ENCODE results near the gene ACAP3.

Gene ACAP3

DNA sequence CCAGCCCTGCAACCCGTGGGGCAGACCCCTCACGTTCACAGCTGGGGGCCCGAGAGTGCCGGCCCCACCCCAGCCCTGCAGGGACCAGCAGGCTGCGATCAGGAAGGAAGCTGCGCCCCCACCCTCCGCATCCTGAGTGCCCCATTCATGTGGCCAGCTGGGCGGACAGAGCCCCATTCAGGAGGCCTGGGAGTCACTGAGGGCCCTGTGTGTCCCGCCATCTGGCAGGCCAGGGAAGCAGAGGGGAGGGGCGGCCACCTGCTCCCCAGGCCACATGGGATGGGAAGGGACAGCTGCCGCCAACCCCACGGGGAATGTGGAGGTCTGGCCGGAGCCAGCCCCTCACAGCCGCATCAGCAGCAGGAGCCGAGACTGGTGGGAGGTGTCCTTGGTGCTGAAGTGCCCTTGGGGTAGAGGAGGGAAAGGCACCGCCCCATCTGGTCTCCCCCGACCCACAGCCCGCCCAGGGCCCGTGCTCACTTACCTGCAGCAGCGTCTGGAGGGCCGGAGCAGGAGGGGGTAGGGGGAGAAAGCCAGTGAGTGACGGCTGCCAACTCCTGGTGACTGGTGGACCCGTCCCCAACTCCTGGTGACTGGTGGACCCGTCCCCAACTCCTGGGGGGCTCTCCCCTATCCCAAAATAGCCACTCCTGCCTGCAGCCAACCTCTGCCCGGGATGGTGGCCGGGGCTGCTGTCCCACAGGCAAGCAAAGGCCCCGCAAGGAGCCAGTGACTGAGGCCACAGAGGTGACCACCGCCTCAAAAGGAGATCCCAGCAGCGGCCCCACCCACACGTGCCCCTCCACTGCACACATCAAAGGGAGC is 8.7 kb downstream of the ACAP3 start:
- no peak for DNase-seq

DNA sequence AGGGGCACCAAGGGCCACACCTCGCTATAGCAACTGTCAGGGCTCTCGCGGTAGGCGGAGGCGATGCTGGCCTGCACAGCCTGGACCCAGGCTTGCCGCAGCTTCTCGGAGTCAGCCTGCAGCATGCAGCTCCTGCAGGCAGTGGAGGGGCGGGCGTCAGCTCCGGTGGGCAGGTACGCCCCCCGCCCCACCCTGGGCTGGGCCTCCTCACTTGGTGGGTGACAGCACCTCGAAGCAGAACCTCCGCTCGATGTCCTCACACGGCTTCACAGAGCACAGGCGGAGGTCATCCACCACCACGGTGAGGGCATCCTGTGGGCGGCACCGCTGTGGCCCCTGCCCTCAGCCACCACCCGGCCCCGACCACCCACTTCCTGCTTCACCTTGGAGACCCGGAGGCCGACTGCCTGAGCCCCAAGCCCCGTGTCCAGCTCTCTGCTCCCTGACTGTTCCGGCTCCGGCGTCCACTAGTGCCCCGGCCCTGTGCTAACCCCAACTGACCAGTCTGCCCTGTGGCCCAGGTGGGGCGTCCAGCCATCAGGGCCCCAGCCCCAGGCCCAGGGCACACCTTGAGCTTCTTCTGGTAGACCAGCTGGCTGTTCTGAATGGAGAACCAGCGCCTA is 9.8 kb downstream of the ACAP3 start:
- DNase-seq, result no peak

DNA sequence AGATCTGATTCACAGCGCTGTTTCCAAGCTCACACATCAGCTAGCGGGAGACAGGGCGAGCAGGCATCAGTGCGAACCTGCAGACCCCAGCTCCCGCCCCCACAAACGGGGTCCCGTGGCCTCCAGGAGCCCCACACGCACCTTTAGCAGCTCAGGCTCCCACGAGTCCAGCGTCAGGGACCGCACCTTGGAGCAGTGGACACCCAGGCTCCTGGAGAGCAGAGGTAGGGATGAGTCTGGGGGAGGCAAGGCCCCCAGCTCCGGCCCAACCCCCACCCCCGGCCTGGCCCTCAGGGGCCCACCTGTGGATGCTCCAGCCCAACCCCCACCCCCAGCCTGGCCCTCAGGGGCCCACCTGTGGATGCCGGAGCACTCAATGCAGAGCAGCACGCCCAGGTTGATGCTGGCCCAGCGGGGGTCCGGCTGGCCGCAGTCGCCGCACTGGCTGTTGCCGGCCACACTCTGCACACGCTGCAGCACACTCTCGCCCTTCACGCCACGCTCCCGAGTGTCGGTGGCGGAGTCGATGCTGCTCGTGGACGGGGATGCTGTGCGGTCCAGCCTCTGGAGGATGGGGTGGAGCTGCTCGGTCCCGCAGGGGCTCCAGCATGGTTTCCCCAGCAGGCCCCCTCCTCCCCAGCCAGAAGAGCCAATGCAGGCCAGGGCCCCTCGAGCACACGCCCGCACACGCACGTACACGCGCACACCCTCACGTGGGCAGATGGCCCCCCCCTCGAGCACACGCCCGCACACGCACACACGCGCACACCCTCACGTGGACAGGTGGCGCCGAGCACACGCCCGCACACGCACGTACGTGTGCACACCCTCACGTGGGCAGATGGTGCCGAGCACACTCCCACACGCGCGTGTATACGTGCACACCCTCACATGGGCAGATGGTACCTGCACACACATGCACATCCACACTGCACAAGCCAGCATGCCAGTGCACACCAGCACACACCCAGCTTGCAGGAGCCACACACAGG is 11.4 kb downstream of the ACAP3 start:
- DNase-seq, result no peak

DNA sequence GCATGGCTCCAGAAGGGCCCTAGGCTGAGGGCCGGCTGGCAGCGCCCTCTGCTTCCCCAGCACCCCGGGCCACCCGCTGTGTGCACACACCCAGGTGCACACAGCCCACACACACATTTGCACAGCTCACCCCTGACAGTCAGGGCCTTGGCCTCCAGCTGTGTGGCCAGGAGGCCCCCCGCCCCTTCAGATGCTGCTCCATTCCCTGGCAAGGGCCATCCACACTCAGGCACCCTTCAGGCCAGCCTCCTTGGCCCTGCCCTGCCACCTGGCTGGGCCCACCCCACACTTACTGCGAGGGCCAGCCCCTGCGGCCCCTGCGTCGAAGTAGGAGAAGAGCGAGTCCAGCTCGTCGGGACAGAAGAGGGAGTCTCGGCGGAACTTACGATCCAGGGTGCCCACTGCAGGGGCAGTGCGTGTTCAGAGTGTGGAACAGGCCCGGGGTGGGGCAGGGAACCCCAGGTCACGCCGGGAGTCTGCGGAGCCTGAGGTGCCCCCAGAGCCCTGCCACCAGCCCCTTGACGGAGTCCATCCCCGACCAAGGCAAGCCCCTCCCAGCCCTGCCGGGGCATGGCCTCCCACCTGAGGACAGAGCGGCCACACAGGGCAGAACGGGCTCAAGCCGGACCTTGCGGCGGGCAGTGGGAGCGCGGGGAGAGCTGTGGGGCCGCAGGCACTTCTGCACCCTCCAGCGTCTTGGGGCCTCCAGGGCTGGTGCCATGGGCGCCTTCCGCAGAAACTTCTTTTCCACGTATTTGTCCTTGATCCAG is 12.4 kb downstream of the ACAP3 start:
- DNase-seq, result no peak

DNA sequence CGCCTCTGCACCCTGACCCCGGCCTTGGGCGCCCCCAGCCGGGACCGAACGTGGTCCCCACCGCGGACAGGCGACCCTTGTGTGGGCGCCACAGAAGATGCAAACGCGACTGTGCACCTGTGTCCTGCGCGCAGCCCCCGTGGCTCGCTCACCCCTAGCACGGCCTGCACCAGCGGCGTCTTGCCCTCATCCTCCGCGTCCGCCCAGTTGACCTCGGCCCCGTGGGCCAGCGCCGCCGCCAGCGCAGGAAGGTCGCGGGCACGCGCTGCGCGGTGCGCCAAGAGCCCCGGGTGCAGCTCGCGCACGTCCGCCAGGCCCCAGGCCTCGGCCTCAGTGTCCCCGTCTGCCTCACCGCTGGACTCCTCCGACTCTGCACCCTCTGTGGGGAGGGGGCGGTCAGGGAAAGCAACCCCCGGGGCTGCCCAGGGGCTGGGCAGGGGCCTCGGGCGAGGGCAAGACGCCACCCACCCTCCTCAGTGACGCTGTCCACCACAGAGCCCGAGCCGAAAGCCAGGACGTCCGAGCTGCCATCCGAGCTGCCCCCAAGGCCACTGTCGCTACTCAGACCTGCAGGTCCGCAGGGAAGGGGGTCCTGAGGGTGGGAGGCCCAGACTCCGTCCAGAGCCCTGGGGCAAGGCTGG is 13.4 kb downstream of the ACAP3 start:
- no peak for DNase-seq

DNA sequence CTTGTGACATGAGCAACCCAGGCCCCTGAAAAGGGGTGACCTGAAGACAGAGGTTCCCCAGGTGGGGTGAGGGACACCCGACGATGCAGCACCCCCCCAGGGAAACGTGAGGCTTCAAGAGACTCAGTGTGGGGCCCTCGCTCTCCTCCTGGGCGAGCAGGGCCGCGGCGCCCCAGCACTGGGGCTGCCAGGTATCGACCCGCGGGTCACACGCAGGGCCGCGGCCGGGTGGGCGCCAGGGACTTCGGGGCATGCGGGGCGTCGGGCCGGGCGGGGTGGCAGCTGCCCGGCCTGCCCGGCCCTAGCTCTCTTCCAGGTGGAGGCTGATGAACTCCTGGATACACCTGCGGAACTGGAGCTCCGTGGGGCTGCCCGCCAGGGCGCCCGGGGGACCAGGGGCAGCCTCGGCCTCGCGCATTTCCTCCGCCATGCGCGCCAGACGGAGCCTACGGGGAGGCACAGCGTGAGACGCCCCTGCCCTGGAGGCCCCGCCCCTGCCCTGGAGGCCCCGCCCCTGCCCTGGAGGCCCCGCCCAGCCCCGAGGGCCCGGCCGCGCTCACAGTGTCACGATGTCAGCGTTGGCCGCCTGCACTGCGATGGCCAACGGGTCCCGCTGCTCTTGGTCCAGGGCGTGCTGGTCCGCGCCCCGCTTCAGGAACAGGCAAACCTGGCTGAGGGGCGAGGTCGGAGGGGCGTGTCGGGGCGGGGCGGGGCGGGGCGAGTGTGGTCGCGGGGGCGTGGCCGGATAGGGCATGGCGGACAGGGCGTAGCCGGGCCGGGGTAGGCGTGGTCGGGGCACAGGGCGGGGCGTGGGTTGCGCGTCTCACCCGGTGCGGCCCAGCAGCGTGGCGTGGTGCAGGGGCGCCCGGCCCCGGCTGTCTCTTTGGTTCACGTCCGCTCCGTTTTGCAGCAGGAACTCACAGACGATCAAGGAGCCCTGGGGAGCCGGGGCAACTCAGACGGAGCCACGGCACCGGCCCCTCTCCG is 14.2 kb downstream of the ACAP3 start:
- DNase-seq, result no peak

DNA sequence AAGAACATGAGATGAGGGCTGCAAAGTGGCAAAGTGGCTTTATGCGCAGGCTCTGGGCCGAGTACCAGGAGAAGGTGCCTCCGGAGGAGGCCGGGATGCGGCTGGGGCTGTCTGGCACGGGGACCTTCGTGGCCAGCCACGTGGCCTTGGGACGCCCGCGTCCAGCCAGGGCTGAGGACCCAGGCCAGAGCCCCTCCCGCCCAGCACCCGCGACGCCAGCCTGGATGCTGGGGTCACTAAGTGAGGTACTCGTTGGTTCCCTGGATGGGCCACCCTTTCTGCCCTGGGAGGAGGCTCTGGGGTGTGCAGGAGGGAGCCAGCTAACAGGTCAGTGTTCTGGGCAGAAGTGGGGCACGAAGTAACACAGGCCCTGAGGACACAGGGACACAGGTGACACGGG is 14.9 kb downstream of the ACAP3 start:
- no peak for DNase-seq

DNA sequence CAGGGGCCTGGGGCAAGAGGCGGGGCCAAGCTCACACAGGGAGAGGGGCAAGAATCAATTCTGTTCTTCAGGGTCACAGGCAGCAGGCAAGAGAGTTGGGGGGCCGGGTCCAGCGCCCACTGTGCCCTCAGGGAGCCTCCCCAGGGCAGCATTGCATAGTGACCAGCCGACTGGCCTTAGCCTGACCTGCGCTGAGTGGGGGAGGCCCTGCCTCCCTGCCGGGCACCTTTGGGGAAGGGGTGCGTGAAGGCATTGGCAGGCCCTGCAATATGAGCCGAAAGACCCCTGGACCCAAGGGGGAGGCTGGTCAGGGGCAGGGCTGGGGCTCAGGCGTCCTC is 15.3 kb downstream of the ACAP3 start:
- no peak for DNase-seq

DNA sequence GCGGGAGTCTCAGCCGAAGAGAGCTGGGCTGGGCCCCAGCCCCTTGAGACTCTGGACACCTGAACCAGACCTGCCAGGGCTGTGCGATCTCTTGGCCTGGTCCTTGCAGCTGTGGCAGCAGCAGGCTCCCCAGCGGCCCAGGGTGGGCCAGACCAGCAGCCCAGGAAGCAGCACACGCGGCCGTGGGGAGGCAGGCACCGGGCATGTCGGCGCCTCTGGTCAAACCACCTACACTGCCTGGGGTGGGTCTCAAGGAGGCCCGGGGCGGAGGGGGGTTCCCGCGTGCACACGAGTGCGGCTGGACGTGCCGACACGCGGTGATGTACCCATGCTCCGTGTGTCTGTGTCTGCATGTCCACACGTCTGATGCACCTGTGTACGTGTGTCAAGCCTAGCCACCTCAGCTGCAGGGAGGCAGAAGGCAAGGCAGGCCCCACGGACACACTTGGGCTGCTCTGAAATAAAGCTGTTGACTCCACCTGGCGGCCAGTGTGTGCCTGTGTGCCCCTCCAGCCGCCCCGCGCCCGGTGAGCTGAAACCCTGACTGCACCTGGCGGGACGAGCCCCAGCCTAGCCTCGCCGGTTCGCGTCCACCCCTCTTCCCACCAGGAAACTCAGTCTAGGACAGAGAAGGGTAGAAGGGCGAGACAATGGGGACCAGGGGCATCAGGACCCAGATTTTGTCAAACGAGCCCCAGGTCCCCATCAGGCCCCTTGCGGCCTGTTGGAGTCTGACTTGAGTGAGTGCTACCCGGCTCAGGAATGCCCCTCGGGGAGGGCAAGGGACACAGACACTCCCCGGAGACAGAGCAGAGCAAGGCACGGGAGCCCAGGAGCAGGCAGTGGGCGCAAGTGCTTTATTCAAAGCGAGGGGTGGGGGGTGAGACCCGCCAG is 15.9 kb downstream of the ACAP3 start:
- DNase-seq, result peak; percentile 44

DNA sequence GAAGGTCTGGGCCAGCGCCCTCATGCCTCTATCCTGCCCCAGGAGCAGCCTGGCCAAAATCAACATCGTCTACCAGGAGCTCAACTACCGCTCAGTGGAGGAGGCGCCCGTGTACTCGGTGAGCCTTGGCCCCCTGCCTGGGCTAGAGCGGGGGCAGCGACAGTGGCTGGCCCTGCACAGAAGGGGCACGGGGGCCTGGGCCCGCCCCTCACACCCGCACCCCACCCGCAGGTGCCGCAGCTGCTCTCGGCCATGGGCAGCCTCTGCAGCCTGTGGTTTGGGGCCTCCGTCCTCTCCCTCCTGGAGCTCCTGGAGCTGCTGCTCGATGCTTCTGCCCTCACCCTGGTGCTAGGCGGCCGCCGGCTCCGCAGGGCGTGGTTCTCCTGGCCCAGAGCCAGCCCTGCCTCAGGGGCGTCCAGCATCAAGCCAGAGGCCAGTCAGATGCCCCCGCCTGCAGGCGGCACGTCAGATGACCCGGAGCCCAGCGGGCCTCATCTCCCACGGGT is 16.7 kb downstream of the ACAP3 start:
- peak; percentile 41 for DNase-seq

DNA sequence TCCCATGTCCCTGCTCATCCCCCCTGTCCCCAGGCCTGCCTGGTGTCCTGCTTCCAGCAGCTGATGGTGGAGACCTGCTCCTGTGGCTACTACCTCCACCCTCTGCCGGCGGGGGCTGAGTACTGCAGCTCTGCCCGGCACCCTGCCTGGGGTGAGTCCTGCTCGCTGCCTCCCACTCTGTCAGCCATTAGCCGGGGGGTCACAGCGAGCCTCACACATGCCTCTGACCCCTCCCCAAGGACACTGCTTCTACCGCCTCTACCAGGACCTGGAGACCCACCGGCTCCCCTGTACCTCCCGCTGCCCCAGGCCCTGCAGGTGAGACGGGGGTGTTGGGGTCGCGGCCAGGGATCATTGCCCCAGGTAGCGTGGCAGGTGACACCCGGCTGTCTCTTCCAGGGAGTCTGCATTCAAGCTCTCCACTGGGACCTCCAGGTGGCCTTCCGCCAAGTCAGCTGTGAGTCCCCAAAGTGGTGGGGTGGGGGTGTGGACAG is 17.4 kb downstream of the ACAP3 start:
- DNase-seq, result peak; percentile 12

DNA sequence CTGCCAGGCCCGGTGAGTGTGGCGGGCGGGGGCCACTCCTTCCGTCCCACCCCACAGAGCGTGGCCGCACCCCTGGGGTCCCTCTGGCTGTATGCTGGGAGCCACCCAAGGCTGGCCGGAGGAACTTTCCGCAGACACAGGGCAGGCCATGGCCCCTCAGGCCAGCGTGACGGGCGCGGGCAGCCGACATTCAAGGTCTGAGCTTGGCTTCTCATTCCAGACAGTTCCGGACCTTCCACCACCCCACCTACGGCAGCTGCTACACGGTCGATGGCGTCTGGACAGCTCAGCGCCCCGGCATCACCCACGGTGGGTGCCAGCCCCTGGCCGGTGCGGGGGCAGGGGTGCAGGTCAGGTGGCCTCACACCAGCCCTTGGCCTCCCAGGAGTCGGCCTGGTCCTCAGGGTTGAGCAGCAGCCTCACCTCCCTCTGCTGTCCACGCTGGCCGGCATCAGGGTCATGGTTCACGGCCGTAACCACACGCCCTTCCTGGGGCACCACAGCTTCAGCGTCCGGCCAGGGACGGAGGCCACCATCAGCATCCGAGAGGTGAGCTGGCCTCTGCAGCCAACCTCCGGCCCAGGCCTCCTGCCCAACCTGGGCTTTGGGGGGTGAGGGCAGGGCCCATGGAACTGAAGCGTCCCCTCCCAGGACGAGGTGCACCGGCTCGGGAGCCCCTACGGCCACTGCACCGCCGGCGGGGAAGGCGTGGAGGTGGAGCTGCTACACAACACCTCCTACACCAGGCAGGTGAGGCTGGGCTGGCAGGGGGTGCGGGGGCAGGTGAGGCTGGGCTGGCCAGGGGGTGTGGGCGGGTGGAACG is 20.2 kb downstream of the ACAP3 start:
- no peak for DNase-seq

DNA sequence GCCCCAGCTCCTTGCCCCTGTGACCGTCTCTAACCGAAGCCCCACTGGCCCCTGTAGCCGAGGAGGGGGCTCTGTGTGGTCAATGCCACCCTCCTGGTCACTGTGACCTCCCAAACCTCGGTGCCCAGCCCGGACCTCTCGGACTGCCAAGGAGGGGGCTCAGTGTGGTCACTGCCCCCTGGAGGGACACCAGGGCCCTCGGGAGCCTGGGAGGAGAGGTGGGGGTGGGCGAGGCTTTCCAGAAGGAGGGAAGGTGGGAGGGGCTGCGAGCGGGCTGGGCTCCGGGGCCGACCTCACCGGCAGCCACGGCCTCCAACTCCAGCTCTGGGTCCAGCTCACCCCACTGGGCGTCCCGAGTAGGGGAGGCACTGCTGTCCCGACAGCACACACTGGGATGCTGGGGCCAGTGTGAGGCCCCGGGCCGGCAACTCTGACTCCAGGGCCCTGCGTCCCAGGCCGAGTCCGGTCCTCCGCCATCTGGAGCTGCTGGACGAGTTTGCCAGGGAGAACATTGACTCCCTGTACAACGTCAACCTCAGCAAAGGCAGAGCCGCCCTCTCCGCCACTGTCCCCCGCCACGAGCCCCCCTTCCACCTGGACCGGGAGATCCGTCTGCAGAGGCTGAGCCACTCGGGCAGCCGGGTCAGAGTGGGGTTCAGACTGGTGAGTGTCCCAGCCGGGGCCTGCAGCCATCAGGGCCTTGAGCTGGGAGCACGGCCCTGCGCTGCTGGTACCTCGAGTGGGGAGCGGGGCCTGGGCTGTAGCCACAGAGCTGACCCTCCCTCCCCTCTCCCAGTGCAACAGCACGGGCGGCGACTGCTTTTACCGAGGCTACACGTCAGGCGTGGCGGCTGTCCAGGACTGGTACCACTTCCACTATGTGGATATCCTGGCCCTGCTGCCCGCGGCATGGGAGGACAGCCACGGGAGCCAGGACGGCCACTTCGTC is 21.1 kb downstream of the ACAP3 start:
- DNase-seq, result no peak

DNA sequence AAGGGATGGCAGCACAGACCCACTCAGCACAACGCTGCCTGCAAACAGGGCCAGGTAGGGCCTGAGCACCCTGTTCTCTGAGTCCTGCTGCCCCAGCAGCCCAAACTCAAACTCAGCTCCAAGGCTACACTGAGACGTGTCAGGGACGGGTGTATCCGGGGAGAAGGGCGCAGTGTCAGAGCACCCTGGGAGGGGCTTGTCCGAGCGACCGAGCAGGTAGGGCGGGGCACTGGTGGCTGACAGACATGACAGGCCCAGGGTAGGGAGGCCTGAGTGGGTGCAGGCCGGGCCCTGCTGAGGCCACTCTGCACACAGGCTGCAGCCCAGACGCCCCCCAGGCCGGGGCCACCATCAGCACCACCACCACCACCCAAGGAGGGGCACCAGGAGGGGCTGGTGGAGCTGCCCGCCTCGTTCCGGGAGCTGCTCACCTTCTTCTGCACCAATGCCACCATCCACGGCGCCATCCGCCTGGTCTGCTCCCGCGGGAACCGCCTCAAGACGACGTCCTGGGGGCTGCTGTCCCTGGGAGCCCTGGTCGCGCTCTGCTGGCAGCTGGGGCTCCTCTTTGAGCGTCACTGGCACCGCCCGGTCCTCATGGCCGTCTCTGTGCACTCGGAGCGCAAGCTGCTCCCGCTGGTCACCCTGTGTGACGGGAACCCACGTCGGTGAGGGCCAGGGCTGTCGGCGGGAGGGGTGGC is 22.0 kb downstream of the ACAP3 start:
- no peak for DNase-seq

DNA sequence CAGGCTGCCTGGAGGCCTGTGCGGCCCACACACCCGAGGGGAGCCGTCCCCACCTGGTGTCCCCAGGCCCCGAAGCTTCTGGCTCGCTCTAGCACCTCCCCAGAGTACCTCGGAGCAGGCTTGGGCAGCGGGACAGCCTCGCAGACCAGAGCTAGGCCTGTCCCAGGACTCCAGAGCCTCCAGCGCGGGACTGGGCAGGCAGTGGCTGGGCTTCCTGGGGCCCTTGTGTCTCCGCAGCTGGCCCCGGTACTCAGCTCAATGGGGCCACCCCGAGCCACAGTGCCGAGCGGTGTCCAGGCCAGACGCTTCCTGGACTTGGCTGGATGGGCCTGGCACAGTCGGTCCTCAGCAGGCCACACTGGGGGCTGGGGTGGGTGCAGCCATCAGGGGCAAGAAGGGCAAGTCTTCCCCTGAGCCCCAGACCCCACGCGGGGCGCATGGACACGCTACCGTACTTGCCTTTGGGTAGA is 22.6 kb downstream of the ACAP3 start:
- DNase-seq, result no peak

All from NCI-H2227 treated with DMSO at 0.1 percent for 48 hours (cell line).